T-helper 2 cell treated with Interferon-gamma antibody and Interleukin-4, amounts not matched to agents 100 ng/mL and 5 ng/mL, for 36 hours (primary cell): ENCODE measurements around the gene C1orf115. TPM values are rescaled to one million over a fixed set of nuclear protein-coding genes. Genes with fewer than 3 reads are reported as not detected.
"Not testable (repeated sequence)": the region's sequence is repeated elsewhere in the genome, so short reads cannot be mapped to it uniquely, and the experiment has no call there.

Experiments
- intact Hi-C: fragments of 100-400 bp; cut with micrococcal nuclease; formaldehyde crosslinking; loops from one replicate; pipeline ENCODE4 v1.15.1; 2023
- total RNA-seq: library from RNA; stranded (reverse); gene quantifications from 2 replicates; pipeline ENCODE4 v1.2.3, GENCODE V29; 2022

C1orf115 gene
- total RNA-seq, 1 donor from 2014 or later: 0.34 TPM

DNA sequence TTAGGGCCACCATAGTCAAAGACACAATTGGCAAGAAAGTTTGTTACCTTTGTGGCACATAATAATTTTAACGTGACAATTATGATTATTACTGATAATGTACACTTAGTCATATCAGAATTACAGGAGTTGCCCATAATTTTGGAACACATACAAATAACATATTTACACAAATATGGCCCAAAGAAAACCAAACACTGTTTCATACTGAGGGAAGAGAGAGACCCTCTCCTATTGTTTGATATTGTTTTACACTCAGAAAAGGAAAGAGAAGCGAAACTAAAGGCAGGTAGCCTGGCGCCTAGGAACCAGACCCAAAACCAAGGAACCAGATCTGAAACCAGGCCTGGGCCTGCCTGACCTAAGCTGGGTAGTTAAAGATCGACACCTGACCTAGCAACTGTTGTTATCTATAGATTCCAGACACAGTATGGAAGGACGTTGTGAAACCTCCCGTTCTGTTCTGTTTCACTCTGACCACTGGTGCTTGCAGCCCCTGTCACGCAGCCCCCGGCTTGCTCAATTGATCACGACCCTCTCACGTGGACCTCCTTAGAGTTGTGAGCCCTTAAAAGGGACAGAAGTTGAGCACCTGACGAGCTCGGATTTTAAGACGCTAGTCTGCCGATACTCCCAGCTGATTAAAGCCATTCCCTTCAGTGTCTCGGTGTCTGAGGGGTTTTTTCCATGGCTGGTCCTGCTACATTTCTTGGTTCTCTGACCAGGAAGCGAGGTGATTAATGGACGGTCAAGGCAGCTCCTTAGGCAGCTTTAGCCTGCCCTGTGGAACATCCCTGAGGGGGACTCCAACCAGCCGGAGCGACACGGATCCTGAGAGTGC is 27.9 kb downstream of the C1orf115 start:
- intact Hi-C loops: no loop called here

GRCh38 chr1:220721266-220721665 is 31.1 kb downstream of the C1orf115 start:
- intact Hi-C loops: not testable (repeated sequence)

DNA sequence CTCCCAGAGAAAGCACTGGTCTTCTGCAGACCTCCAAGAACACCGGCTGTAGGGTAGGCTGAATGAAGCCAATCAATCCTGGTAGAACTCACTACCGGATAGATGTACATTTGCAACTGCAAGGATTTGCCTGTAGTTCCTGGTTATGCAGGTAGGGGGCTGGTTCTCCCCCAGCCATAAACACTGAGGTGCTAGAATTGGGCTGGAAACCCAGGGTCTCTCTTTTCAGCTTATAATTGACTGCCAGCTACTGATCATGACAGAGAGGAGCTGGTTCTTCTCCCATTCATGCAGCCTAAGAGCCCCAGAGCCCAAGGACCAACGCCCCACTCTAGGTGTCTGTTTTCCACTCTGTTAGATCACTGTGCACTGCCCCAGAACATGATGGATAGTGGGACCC is 36.5 kb downstream of the C1orf115 start:
- intact Hi-C loops: no loop called here

GRCh38 chr1:220727519-220727918 is 37.4 kb downstream of the C1orf115 start:
- intact Hi-C loops: no loop called here

- intact Hi-C loops: no loop called here
These were observed 40.3 kb downstream of the C1orf115 start for GRCh38 chr1:220730486-220730885.

DNA sequence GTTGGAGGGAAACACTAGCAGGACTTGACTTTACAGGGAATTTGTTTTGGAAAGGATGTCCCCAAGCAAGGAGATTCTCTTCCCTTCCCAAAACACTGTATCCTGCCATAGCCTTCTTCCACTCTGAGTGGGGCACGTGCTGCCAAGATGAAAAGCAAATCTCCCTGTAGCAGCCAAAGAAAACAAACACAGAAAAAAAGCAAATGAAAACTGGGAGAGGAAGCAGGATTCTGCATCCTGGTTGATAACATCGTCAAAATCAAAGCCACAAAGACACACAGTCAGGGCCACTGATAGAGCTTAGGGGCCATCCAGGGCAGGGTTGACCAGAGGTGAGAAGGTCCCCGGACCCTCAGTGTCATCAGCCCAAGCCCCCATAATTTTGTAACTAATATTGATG is 42.0 kb downstream of the C1orf115 start:
- intact Hi-C loops: loop anchor here (2.0 kb wide), 1 partner anchor 619 kb away; no protein-coding TSS in a partner anchor

DNA sequence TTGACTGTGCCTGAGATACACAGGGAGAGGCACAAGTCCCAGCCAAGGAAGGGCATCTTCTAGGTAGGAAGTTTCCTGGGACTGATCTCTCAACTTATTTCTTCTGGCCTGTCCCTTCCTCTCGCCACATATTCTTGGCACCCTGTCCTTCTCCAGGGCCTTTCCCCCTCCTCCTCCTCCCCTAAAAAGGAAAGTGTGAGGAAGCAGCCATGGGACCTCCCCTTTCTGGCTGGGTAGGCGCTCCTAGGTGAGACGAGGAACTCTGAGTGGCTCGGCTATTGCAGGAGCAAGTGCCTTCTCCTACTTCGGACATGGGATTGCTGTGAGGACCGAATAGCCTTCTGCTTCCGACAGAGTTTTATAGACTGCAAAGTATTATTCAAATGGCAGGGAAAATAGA is 42.5 kb downstream of the C1orf115 start:
- intact Hi-C loops: loop anchor here (1.0 to 2.0 kb wide), 4 partner anchors 42 to 620 kb away; partner anchors contain the start of gene C1orf115

DNA sequence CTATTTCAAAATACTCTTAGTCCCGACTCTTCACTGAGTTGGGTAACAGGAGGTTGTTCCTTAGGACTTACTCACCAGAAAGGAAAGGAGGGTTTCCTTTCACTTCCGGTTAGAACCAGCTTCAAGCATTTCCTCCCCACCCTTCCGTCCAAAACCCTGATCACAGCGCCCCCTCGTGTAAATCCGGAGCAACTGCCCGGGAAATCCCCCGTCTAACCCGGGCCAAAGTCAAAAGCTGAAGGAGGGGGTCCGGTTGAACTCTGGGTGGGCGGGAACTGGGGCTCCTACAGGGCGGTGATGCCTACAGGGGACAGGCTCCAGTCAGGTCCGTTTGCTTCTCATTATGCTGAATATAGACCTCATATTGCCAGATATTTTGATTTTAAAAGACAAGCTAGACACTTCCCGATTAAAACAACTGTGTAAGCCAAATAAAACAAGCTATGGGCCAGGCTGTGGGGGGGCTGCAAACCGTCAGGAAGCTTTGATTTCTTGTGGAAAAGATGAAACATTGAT is 43.0 kb downstream of the C1orf115 start:
- intact Hi-C loops: loop anchor here (1.0 to 2.0 kb wide), 4 partner anchors 43 to 620 kb away; partner anchors contain the start of gene C1orf115

DNA sequence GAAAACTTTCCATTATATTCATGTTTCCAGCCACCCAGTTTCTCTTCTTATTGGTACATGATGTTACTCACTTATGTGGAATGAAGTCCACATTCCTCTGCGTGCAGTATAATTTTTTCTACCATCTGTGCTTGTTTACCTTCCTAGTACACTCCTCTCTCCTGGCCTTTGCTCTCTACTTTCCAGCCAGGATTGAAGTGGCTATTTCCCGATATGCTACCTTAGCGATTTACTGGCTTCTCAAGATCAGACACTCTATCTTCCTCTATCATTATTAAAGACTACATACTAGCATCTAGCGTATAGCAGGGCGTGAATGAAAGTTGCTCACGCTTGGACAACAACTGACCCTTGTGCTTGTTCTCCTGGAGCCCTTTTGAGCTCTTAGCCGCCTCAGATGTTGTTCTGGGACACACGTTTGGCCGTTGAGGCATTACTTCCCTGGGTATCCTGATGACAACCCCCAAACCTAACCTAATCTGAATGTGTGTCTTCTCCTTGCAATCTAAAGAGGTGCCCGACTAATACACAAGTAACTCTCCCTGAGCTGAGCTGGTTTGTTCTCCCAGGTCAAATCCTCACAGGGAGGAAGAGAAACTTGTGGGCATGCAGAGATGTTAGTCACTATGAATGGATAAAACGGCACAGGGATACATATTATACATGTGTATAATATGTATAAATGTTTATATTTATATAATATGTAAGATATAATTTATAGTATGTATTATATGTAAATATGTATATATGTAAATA is 44.6 kb downstream of the C1orf115 start:
- intact Hi-C loops: no loop called here

- intact Hi-C loops: not testable (repeated sequence)
These were observed 46.1 kb downstream of the C1orf115 start for GRCh38 chr1:220736283-220736682.

- intact Hi-C loops: no loop called here
These were observed 51.2 kb downstream of the C1orf115 start for GRCh38 chr1:220741349-220741748.

DNA sequence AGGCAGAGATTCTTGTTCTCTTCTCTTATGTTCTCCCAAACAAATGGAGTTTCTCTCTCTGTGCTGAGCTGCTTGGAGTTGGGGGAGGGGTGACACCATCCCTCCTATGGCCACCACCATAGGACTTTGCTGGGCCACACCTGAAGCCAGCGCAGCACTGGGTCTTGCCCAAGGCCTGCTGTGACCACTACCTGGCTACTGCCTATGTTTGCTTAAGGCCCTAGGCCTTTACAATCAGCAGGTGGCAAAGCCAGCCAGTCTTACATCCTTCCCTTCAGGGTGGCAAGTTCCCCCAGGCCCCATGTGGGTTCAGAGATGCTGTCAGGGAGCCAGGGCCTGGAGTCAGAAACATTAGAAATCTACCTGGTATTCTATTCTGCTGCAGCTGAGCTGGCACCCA is 51.7 kb downstream of the C1orf115 start:
- intact Hi-C loops: no loop called here

GRCh38 chr1:220742520-220742919 is 52.4 kb downstream of the C1orf115 start:
- intact Hi-C loops: no loop called here

DNA sequence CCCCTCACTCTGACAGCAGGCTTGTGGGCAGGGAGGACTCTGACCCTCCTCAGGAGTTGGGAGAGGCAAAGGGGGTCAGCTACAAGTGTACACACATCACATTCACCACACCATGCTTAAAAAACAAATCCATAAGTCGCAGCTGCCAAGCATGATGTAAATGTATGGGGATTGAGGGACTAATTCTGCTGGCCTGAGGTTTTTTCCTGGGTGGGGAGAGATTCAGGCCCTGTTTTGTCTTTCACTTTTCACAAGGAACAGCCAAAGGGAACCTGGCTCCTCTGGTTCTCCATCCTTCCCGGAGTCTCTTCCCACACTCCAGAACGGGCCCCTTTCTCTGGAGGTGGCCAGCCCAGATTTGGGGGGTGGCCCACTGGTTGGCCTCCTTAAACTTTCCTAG is 56.7 kb downstream of the C1orf115 start:
- intact Hi-C loops: no loop called here

- intact Hi-C loops: no loop called here
These were observed 57.4 kb downstream of the C1orf115 start for GRCh38 chr1:220747437-220748088.

DNA sequence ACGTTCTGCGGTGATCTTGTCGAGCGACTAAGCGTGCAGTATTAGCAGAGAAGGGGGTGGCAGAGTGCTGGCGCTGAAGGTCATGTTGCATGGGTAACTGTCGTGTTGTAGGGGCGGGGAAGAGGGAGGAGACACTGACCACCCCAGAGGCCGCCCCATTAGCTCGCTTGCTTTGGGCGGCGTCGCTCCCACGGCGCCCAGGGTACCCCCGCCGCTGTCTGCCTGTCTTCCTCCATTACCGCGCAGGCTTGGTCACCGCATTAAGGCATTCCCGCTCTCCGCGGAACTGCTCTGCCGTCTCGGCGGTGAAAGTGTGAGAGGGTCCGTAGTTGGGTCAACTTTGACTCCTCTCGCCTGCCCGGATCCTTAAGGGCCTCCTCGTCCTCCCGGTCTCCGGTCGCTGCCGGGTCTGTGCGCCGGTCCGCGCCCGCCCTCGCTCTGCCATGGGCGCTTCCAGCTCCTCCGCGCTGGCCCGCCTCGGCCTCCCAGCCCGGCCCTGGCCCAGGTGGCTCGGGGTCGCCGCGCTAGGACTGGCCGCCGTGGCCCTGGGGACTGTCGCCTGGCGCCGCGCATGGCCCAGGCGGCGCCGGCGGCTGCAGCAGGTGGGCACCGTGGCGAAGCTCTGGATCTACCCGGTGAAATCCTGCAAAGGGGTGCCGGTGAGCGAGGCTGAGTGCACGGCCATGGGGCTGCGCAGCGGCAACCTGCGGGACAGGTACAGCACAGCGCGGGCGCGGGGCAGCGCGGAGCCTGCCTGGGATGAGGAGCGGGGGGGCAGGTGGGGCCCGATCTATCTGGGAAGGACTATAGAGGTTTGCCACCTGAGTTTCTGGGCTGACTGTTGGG is 58.1 kb downstream of the C1orf115 start, which contains the start of gene MTARC2:
Gene MTARC2, plus strand, starts transcription at position 234 of the 846 bp plus-strand sequence. Its CDS starts 210 bp downstream, at position 444.
- intact Hi-C loops: no loop called here
